ACC112 (cell line): Measurements from ENCODE around the gene EIF4B.

Experiments
- H2AFZ ChIP-seq: fragments of 200-600 bp; sonication (generic); one replicate; pipeline ENCODE4 v1.6.0; 2017; ENCODE audit warnings: antibody characterized with exemption, low read length; ENCODE audit not compliant: unreplicated experiment
- H3K27ac ChIP-seq: fragments of 200-600 bp; sonication (generic); 2 replicates; pipeline ENCODE4 v1.5.1; 2014; ENCODE audit warnings: low read depth, mild to moderate bottlenecking, antibody characterized with exemption, low read length, moderate library complexity
- H3K27me3 ChIP-seq: fragments of 200-600 bp; sonication (generic); 2 replicates; pipeline ENCODE4 v1.6.1; 2014; ENCODE audit warnings: mild to moderate bottlenecking, antibody characterized with exemption, low read length, moderate library complexity, mixed read lengths; ENCODE audit not compliant: insufficient read depth
- H3K36me3 ChIP-seq: fragments of 200-600 bp; sonication (generic); 2 replicates; pipeline ENCODE4 v1.6.1; 2016; ENCODE audit warnings: mild to moderate bottlenecking, antibody characterized with exemption, low read length, moderate library complexity, mixed read lengths; ENCODE audit not compliant: insufficient read depth
- H3K4me1 ChIP-seq: fragments of 200-600 bp; sonication (generic); one replicate; pipeline ENCODE4 v1.6.1; 2016; ENCODE audit warnings: low read length, mixed read lengths; ENCODE audit not compliant: insufficient read depth, unreplicated experiment, control insufficient read depth
- H3K4me3 ChIP-seq: fragments of 200-600 bp; sonication (generic); 2 replicates; pipeline ENCODE4 v1.5.1; 2014; ENCODE audit warnings: mild to moderate bottlenecking, low read depth, low read length
- H3K79me2 ChIP-seq: fragments of 200-600 bp; sonication (generic); one replicate; pipeline ENCODE4 v1.6.0; 2016; ENCODE audit warnings: low read length; ENCODE audit not compliant: control insufficient read depth, unreplicated experiment, insufficient read depth

The EIF4B gene

DNA sequence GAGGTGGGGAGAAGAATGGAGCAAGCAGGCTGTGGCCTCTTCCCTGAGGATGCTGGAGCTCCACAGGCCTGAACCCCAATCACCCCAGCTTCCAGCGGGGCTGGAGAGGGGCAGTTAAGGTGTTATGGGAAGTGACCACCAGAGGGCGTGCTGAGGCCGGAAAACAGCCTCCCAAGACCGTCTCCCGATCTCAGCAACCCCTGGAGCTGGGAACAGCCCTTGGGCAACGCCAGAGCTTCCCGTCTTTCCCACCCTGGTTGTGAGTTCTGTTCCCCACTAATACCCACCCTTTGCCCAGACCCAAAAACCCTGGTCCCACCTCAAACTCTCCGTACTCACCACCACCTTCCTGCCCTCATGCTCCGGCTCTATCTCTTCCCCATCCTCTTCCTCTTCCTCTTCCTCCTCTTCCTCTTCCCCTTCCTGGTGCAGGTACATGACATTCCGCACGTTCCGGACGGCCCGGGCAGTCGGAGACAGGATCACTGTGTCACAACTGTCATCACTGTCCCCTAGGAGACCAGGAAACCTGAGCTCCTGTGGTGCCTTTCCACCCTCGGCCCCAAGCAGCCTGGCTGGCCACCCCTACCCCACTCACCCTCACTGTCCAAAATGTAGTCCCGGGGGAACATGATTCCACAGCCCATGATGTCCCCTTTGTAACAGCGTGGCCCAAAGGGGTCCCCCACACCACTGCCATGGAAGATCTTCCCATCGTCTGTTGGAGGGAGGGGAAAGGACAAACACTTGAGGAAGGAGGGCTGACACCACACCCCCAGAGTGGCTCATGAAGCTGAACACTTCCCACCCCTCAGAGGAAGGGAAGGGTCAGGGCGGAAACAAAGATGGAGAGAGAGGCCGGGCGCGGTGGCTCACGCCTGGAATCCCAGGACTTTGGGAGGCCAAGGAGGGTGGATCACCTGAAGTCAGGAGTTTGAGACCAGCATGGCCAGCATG, 60.0 kb downstream of the EIF4B start:
- Histone ChIP-seq H3K36me3 (peaks cover 12% of the 10 kb centered on the region; the same call in 1 of the 2 replicates), H3K4me1 (peaks cover 81% of the 10 kb centered on the region), H3K4me3 (peak overlapping the region; percentile 3; the same call in 1 of the 2 replicates), H3K27me3 (no peaks in the 10 kb centered on the region), H3K27ac (peak overlapping the region; percentile 35), H2AFZ (no peak overlapping the region), H3K79me2 (no peaks in the 10 kb centered on the region)

DNA sequence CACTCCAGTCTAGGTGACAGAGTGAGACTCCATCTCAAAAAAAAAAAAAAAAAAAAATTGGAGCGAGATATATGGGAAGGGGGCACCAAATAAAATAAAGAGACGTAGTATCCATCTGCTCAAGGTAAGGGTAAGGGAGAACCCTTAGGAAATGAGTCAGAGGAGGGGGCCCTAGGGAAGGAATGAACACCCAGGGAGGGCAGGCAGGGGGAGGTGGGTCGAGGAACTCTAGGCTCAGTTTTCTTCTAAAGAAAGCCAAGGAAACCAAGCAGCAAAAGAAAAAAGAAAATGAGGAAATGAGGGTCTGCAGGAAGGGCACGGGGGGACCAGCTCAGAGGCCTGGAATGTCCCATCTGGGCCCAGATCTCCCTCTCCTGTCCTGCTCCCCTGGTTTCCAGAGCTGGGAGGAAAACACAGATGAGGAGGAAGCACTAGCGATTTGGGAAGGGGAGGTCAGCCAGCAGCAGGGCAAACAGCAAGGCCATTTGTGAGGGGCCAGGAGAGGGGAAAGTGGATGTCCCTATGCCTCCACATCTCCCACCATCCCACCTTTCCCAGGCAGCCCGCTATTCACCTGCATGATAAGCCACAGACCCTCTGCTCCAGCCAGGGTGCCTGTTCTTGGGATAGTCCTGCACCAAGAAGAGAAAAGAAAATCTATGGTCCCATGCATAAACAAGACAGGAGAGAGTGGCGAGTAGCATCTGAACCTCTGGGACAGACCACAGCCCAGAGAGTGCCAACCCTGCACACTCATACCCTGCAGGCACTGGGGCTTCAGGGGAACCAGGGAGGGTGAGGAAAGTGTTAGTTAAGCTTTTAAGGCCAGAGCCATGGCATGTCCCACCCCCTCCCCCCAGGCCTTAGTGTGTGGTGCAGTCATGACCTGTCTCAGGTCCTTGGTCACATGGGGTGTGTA, 61.1 kb downstream of the EIF4B start:
- H3K79me2 ChIP-seq, result no peaks in the 10 kb centered on the region
- H3K4me3 ChIP-seq, result no peak overlapping the region
- H3K27me3 ChIP-seq, result no peaks in the 10 kb centered on the region
- H3K27ac ChIP-seq, result 0 out of 2 replicates have a peak overlapping the region, but pooled peaks have one; percentile 13
- peaks cover 85% of the 10 kb centered on the region for H3K4me1 ChIP-seq
- peaks cover 5% of the 10 kb centered on the region; the same call in 1 of the 2 replicates for H3K36me3 ChIP-seq
- no peak overlapping the region for H2AFZ ChIP-seq

DNA sequence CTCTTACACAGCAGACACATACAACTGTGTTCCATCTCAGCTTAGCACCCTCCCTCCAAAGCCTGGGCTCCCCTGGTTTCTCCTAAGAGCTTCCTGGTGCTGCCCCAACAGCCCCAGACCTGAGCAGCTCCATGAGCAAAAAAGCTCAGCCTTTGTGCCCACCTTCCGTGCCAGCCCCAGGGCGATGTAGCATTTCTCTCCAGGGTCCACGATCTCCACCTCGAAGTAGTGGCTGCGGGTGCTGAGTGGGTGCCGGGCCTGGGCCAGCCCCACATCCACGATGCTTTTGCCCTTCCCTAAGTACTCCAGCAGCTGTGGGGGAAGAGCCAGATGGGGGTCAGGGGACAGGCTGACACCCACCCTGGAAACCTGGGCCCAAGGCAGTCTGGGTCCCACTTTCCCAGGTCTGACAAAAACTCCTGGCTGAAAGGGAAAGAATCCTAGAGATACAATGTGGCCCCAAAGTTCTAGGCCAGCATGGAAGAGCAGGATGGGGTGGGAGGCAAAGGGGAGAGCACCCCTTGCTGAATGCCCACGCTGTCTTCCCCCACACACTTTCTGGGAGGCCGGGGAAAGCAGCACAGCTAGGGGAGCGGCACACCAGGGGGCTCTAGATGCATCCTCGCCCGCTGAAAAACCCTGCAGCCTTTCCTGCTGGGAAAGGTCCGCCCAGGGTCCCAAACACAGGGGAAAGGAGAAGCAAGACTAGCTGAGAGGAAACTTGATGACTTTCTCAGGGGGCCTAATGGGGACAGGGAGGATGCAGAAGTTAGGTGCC, 61.9 kb downstream of the EIF4B start:
- peaks cover 80% of the 10 kb centered on the region for H3K4me1 ChIP-seq
- H3K79me2 ChIP-seq, result no peaks in the 10 kb centered on the region
- H3K27ac ChIP-seq, result peak overlapping the region; percentile 14; the same call in 1 of the 2 replicates
- H3K27me3 ChIP-seq, result no peaks in the 10 kb centered on the region
- H3K4me3 ChIP-seq, result no peak overlapping the region
- no peak overlapping the region for H2AFZ ChIP-seq
- H3K36me3 ChIP-seq, result peaks cover 3% of the 10 kb centered on the region; the same call in 1 of the 2 replicates

DNA sequence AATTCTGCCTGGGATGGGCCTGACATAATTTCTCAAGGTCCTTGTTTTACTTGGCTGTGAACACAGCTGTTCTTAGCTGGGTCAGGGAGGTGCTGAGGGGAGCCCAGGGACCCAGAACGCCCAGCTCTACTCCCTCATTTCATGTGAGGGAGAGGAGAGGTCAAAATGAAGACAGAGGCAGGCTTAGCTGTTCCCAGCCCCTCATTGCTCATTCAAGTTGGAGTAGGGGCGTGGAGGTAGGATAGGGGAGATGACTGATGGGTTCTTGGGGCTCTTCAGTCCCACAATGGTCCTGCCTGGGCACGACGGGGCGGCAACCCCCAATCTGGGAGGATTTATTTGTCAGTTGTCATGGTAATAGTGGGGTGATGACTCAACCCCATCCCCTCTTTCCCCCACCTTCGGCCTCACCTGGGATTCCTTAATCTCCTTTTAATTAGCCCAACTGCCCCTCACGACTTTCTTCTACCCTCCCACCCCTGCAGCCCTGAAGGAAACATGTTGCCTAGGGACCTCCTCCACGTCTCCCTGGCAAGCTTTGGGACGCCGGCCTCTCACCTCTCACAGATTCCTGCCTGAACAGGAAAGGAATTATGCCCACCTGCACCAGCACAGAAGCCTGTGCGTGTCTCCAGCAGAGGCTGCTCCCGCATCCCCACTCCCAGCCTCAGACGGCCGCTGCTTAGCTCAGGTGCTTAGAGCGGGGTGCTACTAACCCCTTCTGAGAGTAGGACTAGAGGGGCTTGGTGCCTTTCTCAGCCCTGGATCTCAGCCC, 62.7 kb downstream of the EIF4B start:
- H3K27me3 ChIP-seq, result no peaks in the 10 kb centered on the region
- no peak overlapping the region for H3K4me3 ChIP-seq
- no peak overlapping the region for H2AFZ ChIP-seq
- peaks cover 73% of the 10 kb centered on the region for H3K4me1 ChIP-seq
- H3K79me2 ChIP-seq, result no peaks in the 10 kb centered on the region
- 0 out of 2 replicates have a peak overlapping the region, but pooled peaks have one; percentile 14 for H3K27ac ChIP-seq
- H3K36me3 ChIP-seq, result 0 out of 2 replicates have a peak, but pooled peaks cover 3% of the 10 kb centered on the region

DNA sequence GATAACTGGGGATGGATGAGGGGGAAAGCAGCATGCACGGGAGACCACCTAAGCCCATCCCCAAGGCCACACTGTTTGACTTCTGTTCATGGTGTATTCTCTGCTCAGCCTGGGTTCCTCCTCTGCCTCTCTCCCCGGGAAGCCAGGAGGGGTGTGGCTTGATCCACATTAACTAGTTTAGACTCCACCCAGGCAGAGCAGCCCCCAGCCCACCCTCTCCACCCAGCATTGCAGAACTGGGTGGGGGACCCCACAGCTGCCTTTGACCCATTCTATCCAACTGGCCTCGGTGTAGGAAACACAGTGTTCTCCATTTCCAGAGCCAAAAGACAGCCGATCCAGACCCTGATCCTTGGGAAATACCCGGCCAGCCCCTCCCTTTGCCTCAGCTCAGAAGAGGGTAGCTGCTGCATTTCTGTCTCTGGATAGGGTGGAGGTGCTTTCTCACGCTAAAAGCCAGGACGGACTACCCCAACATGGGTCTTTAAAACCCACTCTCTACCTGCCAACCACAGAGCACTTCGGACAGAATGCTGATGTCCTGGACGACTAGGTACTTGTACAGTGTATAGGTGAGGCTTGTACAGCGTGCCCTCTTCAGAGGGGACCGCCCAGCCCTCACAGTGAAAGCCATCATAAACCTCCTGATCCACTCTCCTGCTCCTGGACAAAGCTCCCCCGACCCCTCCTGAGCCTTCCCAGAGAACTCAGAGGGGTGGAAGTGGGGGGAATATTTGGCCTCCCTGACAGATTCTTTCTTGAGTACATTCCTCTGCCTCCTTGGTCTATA, 63.6 kb downstream of the EIF4B start:
- Histone ChIP-seq H2AFZ (no peak overlapping the region), H3K4me1 (peaks cover 67% of the 10 kb centered on the region), H3K27ac (no peak overlapping the region), H3K79me2 (no peaks in the 10 kb centered on the region), H3K27me3 (no peaks in the 10 kb centered on the region), H3K36me3 (0 out of 2 replicates have a peak, but pooled peaks cover 3% of the 10 kb centered on the region), H3K4me3 (no peak overlapping the region)

- Histone ChIP-seq H3K4me3 (no peak overlapping the region), H3K79me2 (no peaks in the 10 kb centered on the region), H2AFZ (no peak overlapping the region), H3K4me1 (peaks cover 61% of the 10 kb centered on the region), H3K36me3 (0 out of 2 replicates have a peak, but pooled peaks cover 3% of the 10 kb centered on the region), H3K27ac (no peak overlapping the region), H3K27me3 (no peaks in the 10 kb centered on the region)
These were observed 64.7 kb downstream of the EIF4B start for GRCh38 chr12:53070877-53071492.

DNA sequence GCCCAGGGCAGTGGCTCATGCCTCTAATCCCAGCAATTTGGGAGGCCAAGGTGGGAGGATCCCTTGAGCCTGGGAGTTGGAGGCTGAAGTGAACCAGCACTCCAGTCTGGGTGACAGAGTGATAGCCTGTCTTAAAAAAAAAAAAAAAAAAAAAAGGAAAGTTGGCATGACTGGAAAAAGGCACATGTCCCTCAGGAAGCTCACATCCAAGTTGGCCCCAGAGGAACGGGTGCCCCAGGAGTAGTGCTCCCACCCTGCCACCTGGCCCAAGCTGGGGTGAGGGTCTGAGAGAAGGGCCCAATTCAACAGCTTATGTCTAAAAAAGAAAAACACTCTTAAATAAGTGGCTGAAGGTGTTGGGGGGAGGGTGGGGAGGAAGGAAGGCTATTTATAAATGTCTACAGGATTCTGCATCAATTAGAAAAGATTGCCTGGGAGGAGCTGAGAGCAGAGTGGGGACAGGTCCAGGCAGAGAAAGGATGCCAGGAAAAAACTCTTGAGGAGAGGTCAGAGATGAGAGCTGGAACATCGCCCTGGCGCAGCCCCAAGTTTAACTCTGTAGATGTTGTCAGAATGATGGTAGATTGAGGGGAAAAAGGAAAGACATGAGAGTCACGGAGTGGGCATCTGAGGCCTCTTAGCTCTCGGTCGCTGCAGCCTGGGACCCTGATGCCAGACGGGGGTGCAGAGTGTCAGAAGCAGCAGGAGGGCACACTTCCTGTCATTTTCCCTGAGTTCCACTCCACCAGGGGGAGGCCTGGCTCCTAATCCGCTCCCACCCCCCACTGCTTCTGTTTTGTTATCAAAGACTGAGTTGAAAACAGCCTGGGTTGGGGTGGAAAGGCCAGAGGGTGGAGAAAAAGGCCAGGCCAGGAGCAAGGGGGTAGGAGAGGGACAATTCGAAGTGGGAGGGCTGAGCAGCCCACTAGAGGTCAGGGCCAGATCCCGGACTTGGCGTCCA, 65.6 kb downstream of the EIF4B start:
- H3K79me2 ChIP-seq, result no peaks in the 10 kb centered on the region
- no peak overlapping the region for H3K4me3 ChIP-seq
- no peaks in the 10 kb centered on the region for H3K36me3 ChIP-seq
- no peaks in the 10 kb centered on the region for H3K27me3 ChIP-seq
- no peak overlapping the region for H2AFZ ChIP-seq
- H3K4me1 ChIP-seq, result peaks cover 52% of the 10 kb centered on the region
- 0 out of 2 replicates have a peak overlapping the region, but pooled peaks have one; percentile 5 for H3K27ac ChIP-seq

DNA sequence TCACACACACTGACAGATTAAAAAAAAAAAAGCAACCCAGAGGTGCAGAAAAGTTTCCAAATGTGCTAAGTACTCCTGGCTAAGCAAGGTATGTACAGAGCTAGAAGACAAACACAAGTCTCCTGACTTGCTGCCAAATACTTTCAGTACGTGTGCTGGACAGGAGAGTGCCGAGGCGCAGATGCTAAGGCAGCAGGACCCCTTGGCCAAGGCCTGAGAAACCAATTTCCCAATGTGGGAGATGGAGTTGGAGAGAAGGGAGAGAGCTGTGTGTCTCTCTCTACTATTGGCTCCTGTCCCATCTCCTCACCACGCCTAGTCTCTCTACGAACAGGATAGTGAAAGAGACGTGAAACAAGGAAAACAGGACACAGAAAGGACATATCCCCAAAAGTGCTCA, 67.6 kb downstream of the EIF4B start:
- H3K4me1 ChIP-seq, result peaks cover 35% of the 10 kb centered on the region
- H3K27ac ChIP-seq, result no peak overlapping the region
- H3K36me3 ChIP-seq, result no peaks in the 10 kb centered on the region

More for the DNA sequence above, 67.6 kb downstream of the EIF4B start:
- H2AFZ ChIP-seq, result no peak overlapping the region
- no peak overlapping the region for H3K4me3 ChIP-seq
- no peaks in the 10 kb centered on the region for H3K27me3 ChIP-seq
- H3K79me2 ChIP-seq, result peaks cover 15% of the 10 kb centered on the region
